SK-N-SH treated with all-trans-retinoic acid at 6 μM for 48 hours (cell line): ENCODE data around the gene DNAJB2.

ENCODE experiments used
- BACH2 ChIP-seq: fragments of 250-450 bp; sonication (Bioruptor Pico); IDR thresholded peaks from 2 replicates; pipeline ENCODE4 v1.9.0; 2021; ENCODE audit warnings: mild to moderate bottlenecking, borderline replicate concordance
- CSDC2 ChIP-seq: fragments of 250-450 bp; sonication (Bioruptor Pico); IDR thresholded peaks from 2 replicates; pipeline ENCODE4 v1.5.0; 2020; ENCODE audit warnings: mild to moderate bottlenecking, moderate library complexity

DNA sequence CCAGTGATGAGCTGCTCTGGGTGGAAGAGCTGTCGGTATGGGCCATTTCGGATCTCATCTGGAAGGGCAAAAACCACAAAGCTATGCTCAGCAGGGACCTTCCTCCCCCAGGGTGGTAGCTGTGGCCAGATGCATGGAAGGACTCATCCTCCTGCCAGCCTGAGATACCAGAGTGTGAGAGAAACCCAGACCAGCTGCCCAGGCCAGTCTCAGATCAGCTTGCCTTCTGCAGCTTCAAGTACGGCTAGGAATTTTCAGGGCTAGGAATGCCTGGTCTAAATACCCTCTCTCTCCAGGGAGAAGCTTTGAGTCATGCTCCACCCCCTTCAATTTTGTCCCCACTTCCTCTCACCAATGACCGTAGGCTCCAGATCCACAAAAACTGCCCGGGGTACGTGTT is 27.5 kb upstream of the DNAJB2 start:
- no peak for TF ChIP-seq BACH2 (CRISPR knock-in tag)
- no peak for TF ChIP-seq CSDC2
